ENCODE data around the gene KCNJ10. TPM values are rescaled to one million over a fixed set of nuclear protein-coding genes. Genes with fewer than 3 reads are reported as not detected.
A peak's percentile ranks its signal among the peaks of the same experiment; 100 is the strongest.

The KCNJ10 gene
- total and polyA plus RNA-seq, 2 donors from 2014 or later: 4.9 to 57.6 TPM

DNA sequence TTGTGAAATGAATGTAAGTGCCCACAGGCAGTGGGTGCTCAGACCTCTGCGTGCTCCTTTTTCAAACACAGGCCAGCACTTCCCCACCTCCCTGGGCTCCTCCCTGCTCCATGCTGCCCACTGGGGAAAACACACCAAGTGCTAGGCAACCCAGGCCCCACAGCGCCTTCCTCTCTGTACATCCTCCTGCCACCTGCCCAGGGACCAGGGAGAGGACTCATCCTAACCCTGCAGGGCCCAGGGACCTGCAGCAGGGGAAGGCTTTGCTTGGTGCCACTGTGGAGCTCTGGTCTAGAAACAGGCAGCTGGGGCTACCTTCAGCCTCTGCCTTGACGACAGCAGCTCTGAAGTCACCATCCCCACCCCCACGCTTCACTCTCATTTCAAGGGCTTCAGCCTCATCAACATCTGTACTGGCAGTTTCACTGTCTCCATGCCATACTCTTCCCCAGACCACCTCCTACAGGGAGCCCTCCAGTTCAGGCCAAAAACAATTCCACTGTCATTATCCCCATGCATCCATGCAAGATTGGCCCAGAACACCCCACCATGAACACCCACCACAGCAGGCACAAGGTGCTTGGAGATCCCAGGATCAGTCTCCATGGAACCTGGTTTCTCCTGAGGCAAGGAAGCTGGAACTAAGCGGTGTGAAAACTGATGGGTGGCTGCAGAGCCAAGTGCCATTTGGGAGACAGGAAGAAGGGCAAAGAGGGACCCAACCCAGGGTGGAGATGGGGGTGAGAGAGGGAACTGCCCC is 27.4 kb upstream of the KCNJ10 start:
- H3K4me1 ChIP-seq (ENCODE audit: control insufficient read depth in 2 of 3, insufficient read depth in 2 of 3, low read depth in 1 of 3, low read length in 3 of 3): peaks cover 0 to 31% (median 20%) of the 10 kb centered on the region in 3 donors
- H3K9me3 ChIP-seq (ENCODE audit: control insufficient read depth in 2 of 3, insufficient read depth in 1 of 3, low read length in 3 of 3): no peaks in the 10 kb centered on the region
- intact Hi-C loops (cut with DNase I): no loop called here
- peak overlapping the region; percentile 9 to 87 (median 74) for H3K9ac ChIP-seq (ENCODE audit: low read length in 3 of 3)
- no peaks in the 10 kb centered on the region for H3K27me3 ChIP-seq (ENCODE audit: control insufficient read depth, insufficient read depth, low read length)
- FAIRE-seq: no peak
- DNase-seq: peak in 2 of 5 donors; percentile 54 to 71
- peaks cover 0 to 10% (median 0%) of the 10 kb centered on the region in 3 donors for H3K36me3 ChIP-seq (ENCODE audit: control insufficient read depth in 2 of 3, insufficient read depth in 3 of 3, low read length in 3 of 3)
- TF ChIP-seq, protein P1, sequence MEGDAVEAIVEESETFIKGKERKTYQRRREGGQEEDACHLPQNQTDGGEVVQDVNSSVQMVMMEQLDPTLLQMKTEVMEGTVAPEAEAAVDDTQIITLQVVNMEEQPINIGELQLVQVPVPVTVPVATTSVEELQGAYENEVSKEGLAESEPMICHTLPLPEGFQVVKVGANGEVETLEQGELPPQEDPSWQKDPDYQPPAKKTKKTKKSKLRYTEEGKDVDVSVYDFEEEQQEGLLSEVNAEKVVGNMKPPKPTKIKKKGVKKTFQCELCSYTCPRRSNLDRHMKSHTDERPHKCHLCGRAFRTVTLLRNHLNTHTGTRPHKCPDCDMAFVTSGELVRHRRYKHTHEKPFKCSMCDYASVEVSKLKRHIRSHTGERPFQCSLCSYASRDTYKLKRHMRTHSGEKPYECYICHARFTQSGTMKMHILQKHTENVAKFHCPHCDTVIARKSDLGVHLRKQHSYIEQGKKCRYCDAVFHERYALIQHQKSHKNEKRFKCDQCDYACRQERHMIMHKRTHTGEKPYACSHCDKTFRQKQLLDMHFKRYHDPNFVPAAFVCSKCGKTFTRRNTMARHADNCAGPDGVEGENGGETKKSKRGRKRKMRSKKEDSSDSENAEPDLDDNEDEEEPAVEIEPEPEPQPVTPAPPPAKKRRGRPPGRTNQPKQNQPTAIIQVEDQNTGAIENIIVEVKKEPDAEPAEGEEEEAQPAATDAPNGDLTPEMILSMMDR (IDR thresholded peaks at IDR 0.05; ENCODE audit: borderline replicate concordance, extremely low read depth, insufficient read depth): no peak
- H3K4me3 ChIP-seq (ENCODE audit: low read length in 3 of 3): peak overlapping the region; percentile 40 to 85 (median 84)
- no peak overlapping the region for H3K27ac ChIP-seq (ENCODE audit: low read depth in 2 of 2, low read length in 2 of 2)

DNA sequence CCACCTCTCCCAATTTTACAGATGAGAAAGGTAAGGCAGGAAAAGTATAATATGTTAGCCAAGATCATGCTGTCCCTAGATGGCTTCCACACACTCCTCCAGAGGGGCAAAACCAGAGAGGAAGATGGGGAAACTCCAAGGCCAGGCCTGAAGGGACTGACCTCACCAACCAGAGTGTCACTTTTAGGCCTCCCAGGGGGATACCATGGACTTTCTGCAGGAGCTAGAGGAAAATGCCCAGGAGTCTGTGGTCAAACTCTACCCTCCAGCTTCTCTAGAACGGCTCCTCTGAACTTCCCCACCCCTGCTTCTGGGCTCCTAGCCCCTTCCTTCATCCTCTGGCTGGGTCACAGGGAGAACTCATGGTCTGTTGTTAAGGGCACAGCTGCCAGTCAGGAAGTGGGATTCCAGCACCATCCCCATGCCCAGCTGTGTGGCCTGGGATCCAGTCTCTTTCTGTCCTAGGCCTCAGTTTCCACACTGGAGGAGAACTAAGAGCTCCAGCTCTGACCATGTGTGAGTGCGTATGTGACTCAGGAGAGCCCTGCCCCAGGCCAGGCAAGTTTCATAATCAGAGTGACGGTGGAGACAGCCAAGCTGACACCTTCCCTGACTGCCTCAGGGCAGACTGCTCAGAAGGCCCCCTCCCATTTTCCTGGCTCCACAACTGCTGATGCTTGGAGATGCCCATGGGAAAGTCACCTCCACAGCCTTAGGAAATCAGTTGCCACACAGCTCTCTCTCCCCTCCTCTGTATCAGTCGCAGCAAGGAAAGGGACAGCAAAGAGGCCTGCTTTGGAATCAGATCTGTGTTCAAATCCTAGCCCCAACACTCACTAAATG is 26.5 kb upstream of the KCNJ10 start:
- DNase-seq (peak in 2 of 5 donors; percentile 36 to 58), FAIRE-seq (no peak)
- intact Hi-C loops (cut with DNase I): no loop called here
- H3K27ac ChIP-seq (ENCODE audit: low read depth in 2 of 2, low read length in 2 of 2): no peak overlapping the region
- H3K9ac ChIP-seq (ENCODE audit: low read length in 3 of 3): peak overlapping the region in 2 of 3 donors; percentile 19 to 20
- H3K9me3 ChIP-seq (ENCODE audit: control insufficient read depth in 2 of 3, insufficient read depth in 1 of 3, low read length in 3 of 3): no peaks in the 10 kb centered on the region
- peak overlapping the region in 2 of 3 donors; percentile 18 to 84 for H3K4me3 ChIP-seq (ENCODE audit: low read length in 3 of 3)
- H3K36me3 ChIP-seq (ENCODE audit: control insufficient read depth in 2 of 3, insufficient read depth in 3 of 3, low read length in 3 of 3): peaks cover 0 to 10% (median 3%) of the 10 kb centered on the region in 3 donors
- H3K27me3 ChIP-seq (ENCODE audit: control insufficient read depth, insufficient read depth, low read length): no peaks in the 10 kb centered on the region
- peaks cover 0 to 29% (median 19%) of the 10 kb centered on the region in 3 donors for H3K4me1 ChIP-seq (ENCODE audit: control insufficient read depth in 2 of 3, insufficient read depth in 2 of 3, low read depth in 1 of 3, low read length in 3 of 3)
- TF ChIP-seq, protein P1 (IDR thresholded peaks at IDR 0.05; ENCODE audit: borderline replicate concordance, extremely low read depth, insufficient read depth): no peak

DNA sequence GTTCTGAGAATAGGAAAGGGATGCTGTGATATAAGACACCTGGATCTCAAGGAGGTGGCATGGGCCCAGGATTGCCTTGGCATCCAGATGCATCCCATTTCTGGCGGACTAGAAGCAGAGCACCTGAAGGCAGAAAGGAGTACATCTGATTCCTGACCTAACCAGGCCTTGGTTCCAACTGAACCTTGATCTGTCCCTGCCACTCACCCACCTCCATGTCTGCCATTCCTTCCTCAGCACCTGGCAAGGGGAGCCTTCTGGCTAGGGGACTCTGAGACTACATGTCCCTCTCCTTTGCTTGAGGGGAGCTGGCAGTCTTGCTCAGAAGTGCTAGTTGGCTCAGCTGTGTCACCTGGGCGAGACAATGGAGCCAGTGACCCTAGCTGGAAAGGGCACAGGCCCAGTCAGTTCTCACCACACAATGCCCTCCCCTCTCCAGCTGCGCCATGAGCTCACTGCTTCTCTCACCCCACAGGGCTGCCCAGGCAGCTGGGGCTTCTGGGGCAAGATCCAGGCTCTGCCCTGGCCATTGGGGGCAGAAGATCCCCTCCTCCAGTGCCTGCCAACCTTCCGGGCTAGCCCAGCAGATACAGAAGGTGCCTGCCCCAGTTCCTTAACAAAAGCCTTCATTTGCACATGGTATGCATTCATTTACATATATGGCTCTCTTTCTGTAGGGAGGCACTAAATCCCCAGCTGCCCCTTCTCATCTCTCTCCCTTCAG is 25.6 kb upstream of the KCNJ10 start:
- FAIRE-seq (no peak), DNase-seq (peak in 2 of 5 donors; percentile 22 to 45)
- no peaks in the 10 kb centered on the region for H3K9me3 ChIP-seq (ENCODE audit: control insufficient read depth in 2 of 3, insufficient read depth in 1 of 3, low read length in 3 of 3)
- peaks cover 0 to 24% (median 15%) of the 10 kb centered on the region in 3 donors for H3K4me1 ChIP-seq (ENCODE audit: control insufficient read depth in 2 of 3, insufficient read depth in 2 of 3, low read depth in 1 of 3, low read length in 3 of 3)
- peaks cover 0 to 10% (median 3%) of the 10 kb centered on the region in 3 donors for H3K36me3 ChIP-seq (ENCODE audit: control insufficient read depth in 2 of 3, insufficient read depth in 3 of 3, low read length in 3 of 3)
- H3K9ac ChIP-seq (ENCODE audit: low read length in 3 of 3): no peak overlapping the region
- H3K4me3 ChIP-seq (ENCODE audit: low read length in 3 of 3): no peak overlapping the region
- intact Hi-C loops (cut with DNase I): no loop called here
- no peaks in the 10 kb centered on the region for H3K27me3 ChIP-seq (ENCODE audit: control insufficient read depth, insufficient read depth, low read length)
- TF ChIP-seq, protein P1 (IDR thresholded peaks at IDR 0.05; ENCODE audit: borderline replicate concordance, extremely low read depth, insufficient read depth): no peak
- no peak overlapping the region for H3K27ac ChIP-seq (ENCODE audit: low read depth in 2 of 2, low read length in 2 of 2)

Measured in kidney (tissue), 14 donors.